NCI-H146 (cell line): ENCODE measurements around the gene ZNF808.
"Not testable (repeated sequence)": the region's sequence is repeated elsewhere in the genome, so short reads cannot be mapped to it uniquely, and the experiment has no call there.

Source experiments
- DNase-seq: peaks from one replicate; lab custom pipeline; 2025; lab: John Stamatoyannopoulos, UW

Gene ZNF808

DNA sequence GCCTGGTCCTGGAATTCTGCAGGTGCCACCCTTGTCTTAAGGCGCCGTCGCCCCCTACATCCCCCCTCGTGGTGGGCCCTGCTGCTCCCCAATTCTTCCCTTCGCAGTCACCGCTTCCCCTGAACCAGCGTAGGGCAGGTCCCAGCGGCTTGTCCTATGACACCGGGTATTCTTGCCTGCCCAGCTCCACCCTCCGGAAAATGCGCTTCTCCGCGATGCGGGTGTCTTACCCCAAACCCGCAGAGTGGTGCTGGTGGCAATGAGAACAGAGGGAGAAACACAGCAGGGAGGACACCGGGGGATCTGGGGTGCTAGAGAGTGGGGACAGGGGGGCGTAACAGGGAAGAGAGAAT, 9.0 kb downstream of the ZNF808 start:
- DNase-seq: no peak

- DNase-seq: not testable (repeated sequence)
These were observed 11.3 kb downstream of the ZNF808 start for GRCh38 chr19:52538815-52539214.

- not testable (repeated sequence) for DNase-seq
These were observed 13.7 kb downstream of the ZNF808 start for GRCh38 chr19:52541176-52541575.

DNA sequence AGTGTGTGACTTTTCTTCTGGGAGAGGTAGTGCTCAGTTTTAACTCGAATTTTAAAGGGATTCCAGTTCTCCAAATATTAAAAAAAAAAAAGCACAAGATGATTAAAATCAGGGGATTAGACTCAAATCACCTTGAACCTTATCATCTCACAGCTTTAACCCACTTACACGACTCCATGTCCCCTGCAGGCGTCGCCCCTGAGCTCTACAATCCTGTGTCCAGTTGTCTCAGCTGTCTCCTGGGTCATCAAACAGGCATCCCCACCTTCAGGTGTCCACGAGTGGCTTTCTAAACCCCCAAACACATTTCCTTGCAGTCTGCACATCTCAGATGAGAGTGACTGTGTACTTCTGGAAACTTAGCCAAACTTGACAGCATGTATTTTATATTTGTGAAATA, 14.1 kb downstream of the ZNF808 start:
- no peak for DNase-seq

DNA sequence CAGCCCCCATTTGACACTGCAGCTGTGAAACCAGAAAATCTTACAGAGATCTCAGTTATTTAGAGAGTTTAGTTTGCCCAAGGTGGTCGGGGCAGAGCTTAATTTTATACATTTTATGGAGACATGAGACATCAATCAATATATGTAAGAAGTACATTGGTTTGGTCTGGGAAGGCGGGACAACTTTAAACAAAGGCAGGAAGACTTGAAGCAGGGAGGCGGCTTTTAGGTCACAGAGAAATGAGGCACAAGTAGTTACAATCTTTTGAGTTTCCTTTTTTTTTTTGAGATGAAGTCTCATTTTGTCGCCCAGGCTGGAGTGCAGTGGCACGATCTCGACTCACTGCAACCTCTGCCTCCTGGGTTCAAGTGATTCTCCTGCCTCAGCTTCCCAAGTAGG, 15.1 kb downstream of the ZNF808 start:
- DNase-seq: not testable (repeated sequence)

DNA sequence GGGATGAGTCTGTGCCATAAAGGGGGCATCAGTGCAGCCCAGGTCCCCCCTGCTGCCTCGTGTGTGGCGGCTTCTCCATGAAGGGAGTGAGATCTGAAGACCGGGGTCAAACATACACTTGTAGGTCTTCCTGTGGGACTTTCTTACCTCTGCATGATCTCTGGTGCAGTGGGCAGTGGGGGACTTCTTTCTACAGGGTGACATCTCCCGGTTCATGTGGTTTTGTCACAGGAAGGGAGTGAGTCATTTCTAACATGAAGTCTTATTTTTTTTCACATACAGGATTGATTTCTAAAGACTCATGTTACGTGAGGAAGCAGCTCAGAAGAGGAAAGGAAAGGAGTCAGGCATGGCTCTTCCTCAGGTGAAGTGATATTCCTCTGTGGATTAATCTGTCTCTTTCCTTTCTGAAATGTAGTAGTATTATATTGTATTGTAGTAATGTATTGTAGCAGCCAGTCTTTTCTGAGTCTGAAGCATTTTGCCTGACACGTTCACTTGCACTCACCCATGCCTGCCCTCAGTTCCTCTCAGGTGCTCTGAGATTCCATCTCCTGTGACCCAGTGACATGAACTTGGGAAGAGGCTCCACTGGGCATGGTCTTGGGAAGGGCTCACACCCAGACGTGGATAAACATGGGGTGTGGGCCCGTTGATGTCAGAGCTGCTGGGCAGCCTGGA, 15.7 kb downstream of the ZNF808 start:
- no peak for DNase-seq

DNA sequence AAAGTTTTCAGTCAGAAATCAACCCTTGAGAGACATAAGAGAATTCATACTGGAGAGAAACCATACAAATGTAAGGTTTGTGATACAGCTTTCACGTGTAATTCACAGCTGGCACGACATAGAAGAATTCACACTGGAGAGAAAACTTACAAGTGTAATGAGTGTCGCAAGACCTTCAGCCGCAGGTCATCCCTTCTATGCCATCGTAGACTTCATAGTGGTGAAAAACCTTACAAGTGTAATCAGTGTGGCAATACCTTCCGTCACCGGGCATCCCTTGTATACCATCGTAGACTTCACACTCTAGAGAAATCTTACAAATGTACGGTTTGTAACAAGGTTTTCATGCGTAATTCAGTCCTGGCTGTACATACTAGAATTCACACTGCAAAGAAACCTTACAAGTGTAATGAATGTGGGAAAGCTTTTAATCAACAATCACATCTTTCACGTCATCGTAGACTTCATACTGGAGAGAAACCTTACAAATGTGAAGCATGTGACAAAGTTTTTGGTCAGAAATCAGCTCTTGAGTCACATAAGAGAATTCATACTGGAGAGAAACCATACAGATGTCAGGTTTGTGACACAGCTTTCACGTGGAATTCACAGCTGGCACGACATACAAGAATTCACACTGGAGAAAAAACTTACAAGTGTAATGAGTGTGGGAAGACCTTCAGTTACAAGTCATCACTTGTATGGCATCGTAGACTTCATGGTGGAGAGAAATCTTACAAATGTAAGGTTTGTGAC, 26.9 kb downstream of the ZNF808 start:
- DNase-seq: no peak

DNA sequence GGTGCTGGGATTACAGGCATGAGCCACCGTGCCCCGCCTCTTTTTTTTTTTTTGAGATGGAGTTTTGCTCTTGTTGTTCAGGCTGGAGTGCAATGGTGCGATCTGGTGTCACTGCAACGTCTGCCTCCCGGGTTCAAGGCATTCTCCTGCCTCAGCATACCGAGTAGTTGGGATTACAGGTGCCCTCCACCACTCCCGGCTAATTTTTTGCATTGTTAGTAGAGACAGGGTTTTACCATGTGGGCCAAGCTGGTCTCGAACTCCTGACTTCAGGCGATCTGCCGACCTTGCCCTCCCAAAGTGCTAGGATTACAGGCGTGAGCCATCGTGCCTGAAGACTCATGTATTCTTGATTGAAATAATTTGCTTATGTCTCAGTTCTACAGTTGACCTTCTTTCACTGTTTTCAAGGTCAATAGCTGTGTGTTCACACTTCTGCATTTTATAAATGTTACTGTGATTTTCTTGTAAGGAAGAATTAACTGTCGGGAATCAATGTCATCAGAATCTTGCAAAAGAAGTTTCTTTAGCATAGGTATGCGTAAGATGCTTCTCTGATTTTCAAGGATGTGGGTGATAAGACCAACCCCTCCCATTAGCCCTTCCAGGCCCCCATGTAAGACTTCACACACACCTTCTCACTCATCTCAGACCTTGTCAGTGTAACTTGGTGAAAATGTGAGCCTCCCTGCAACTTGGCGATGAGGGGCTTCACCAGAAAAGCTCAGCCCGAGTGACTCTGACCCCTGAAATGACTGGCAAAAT, 29.9 kb downstream of the ZNF808 start:
- no peak for DNase-seq

GRCh38 chr19:52558732-52559445, 31.4 kb downstream of the ZNF808 start:
- DNase-seq: not testable (repeated sequence)

DNA sequence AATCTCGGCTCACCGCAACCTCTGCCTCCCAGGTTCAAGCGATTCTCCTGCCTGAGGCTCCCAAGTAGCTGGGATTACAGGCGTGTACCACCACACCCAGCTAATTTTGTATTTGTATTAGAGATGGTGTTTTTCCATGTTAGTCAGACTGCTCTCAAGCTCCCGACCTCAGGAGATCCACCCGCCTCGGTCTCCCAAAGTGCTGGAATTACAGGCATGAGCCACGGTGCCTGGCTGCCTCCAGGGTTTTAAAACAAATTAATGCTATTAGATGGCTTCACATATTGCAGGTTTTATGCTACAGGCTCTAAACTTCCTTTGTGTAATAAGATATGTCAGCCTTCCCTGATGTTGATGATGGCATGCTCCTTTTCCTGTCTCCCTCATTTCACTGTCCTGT, 34.1 kb downstream of the ZNF808 start:
- DNase-seq: not testable (repeated sequence)

DNA sequence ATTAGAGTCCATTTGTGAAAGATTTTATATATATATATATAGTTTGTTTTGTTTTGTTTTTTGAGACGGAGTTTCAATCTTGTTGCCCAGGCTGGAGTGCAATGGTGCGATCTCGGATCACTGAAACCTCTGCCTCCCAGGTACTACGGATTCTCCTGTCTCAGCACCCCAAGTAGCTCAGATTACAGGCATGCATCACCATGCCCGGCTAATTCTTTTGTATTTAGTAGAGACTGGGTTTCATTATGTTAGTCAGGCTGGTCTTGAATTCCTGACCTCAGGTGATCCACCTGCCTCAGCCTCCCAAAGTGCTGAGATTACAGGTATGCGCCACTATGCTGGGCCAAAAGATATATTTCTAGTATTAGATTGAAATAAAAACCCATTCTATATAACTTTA, 38.7 kb downstream of the ZNF808 start:
- no peak for DNase-seq

- no peak for DNase-seq
These were observed 39.1 kb downstream of the ZNF808 start for GRCh38 chr19:52566588-52566987.

- DNase-seq: no peak
These were observed 40.5 kb downstream of the ZNF808 start for GRCh38 chr19:52567921-52568320.

DNA sequence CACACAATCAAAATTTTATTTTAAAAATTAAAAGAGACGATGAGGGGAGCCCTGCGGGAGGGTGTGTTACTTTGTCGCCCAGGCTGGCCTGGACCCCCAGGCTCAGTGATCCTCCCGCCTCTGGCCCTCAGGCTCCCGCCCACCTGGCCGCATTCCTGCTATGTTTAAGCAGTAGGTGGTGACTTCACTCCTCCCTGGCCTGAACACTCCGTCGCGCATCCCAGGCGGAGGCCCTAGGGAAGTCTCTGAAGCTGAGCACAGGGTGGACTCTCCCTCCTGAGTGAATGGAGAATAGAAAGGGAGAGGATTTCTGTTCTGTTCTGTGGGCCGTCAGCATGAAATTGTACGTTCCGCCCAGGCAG, 42.2 kb downstream of the ZNF808 start:
- peak; percentile 85 for DNase-seq

- peak; percentile 95 for DNase-seq
These were observed 42.8 kb downstream of the ZNF808 start, which contains the start of gene ZNF701 for GRCh38 chr19:52570000-52570861. Gene ZNF701 (plus strand): TSS chr19:52570287. CDS start chr19:52574148, 3,861 bp downstream.

GRCh38 chr19:52584736-52585440, 57.4 kb downstream of the ZNF808 start:
- no peak for DNase-seq

DNA sequence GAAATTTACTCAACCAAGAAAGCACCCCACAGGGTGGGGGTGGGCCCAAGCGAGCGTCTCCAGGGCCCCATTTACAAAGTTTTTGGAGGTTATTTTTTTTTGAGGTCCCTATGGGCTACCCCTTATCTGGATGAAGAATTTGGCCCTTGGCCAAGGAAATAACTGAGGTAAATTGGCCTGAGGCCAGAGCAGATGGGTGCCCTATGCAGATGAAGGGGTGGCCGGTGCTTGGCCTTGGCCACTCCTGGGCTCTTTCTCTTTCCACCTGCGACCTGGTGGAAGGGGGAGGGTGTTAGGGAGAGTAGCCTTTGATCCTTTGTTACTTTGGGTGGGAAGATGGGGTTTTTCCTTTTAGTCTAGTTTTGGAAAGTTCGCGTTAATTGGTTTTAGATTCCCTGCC, 58.1 kb downstream of the ZNF808 start:
- DNase-seq: no peak

GRCh38 chr19:52590728-52591127, 63.3 kb downstream of the ZNF808 start:
- no peak for DNase-seq

DNA sequence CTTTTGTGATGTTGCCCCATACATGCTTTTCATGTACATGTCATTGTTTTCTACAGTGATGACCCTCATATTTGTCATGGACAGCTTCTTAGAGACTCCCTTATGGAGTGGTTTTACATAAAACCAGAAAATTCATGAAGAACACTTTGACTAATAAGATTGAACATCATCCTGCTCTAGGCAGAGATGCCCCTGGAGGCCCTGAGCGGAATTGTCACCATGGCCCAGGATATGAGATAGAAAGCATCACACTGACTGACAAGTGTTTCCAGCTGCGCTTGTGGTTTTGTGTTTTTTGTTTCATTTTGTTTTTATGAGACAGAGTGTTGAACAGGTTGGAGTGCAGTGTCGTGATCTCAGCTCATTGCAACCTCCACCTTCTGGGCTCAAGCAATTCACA, 64.8 kb downstream of the ZNF808 start:
- DNase-seq: no peak

DNA sequence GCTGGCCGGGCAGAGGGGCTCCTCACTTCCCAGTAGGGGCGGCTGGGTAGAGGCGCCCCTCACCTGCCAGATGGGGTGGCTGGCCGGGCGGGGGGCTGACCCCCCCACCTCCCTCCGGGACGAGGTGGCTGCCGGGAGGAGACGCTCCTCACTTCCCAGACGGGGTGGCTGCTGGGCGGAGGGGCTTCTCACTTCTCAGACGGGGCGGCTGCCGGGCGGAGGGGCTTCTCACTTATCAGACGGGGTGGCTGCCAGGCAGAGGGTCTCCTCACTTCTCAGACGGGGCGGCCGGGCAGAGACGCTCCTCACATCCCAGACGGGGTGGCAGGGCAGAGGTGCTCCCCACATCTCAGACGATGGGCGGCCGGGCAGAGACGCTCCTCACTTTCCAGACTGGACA, 66.0 kb downstream of the ZNF808 start:
- not testable (repeated sequence) for DNase-seq

DNA sequence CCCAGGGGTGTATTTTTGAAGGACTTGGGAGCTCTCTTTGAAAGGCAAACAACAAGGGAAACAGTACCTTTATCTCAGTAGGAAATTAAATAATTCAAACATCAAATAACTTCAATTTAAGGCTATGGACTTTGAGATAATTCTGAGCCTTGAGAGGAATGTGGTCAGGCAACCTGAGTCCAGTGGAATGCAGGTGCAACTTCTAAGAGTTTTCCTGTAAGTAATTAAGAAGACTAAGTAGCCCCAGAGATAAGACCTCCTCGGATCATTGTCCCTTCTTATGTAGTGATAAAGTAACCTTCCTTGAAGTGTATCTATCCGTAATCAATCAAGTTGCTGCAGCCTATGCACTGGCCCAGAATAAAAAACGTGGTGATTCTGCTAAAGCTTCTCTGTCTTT, 71.8 kb downstream of the ZNF808 start:
- DNase-seq: no peak
